GM20431 (cell line): Measurements from ENCODE around the gene ENOX1.

Source experiments
- in situ Hi-C: fragments of 300-500 bp; cut with MseI, MboI; formaldehyde crosslinking; loops from one replicate; pipeline ENCODE4 v1.15.0; 2020; ENCODE audit warnings: low sequenced_read_pairs; ENCODE audit not compliant: unreplicated experiment

ENOX1 gene

GRCh38 chr13:43684963-43685725, 101.6 kb downstream of the ENOX1 start:
- in situ Hi-C loops: no loop called here

- in situ Hi-C loops: no loop called here
These were observed 104.1 kb downstream of the ENOX1 start for GRCh38 chr13:43682701-43683100.

GRCh38 chr13:43676320-43676719, 110.5 kb downstream of the ENOX1 start:
- in situ Hi-C loops: no loop called here

GRCh38 chr13:43675577-43675976, 111.2 kb downstream of the ENOX1 start:
- in situ Hi-C loops: no loop called here

GRCh38 chr13:43669964-43670363, 116.8 kb downstream of the ENOX1 start:
- in situ Hi-C loops: no loop called here

- in situ Hi-C loops: no loop called here
These were observed 117.7 kb downstream of the ENOX1 start for GRCh38 chr13:43669101-43669500.

- in situ Hi-C loops: no loop called here
These were observed 120.4 kb downstream of the ENOX1 start for GRCh38 chr13:43666403-43666802.

- in situ Hi-C loops: no loop called here
These were observed 121.4 kb downstream of the ENOX1 start for GRCh38 chr13:43665388-43665787.

GRCh38 chr13:43664700-43665191, 122.0 kb downstream of the ENOX1 start:
- in situ Hi-C loops: no loop called here

GRCh38 chr13:43663474-43664090, 123.2 kb downstream of the ENOX1 start:
- in situ Hi-C loops: no loop called here

GRCh38 chr13:43662976-43663375, 123.8 kb downstream of the ENOX1 start:
- in situ Hi-C loops: no loop called here

GRCh38 chr13:43661161-43661830, 125.5 kb downstream of the ENOX1 start:
- in situ Hi-C loops: no loop called here

GRCh38 chr13:43657485-43657884, 129.3 kb downstream of the ENOX1 start:
- in situ Hi-C loops: no loop called here

- in situ Hi-C loops: no loop called here
These were observed 132.8 kb downstream of the ENOX1 start for GRCh38 chr13:43653980-43654379.

- in situ Hi-C loops: no loop called here
These were observed 133.4 kb downstream of the ENOX1 start for GRCh38 chr13:43653395-43653794.

- in situ Hi-C loops: no loop called here
These were observed 134.0 kb downstream of the ENOX1 start for GRCh38 chr13:43652760-43653159.

- in situ Hi-C loops: no loop called here
These were observed 135.9 kb downstream of the ENOX1 start for GRCh38 chr13:43650882-43651281.

- in situ Hi-C loops: no loop called here
These were observed 138.0 kb downstream of the ENOX1 start for GRCh38 chr13:43648733-43649132.

GRCh38 chr13:43647471-43647870, 139.3 kb downstream of the ENOX1 start:
- in situ Hi-C loops: no loop called here

GRCh38 chr13:43640476-43640875, 146.3 kb downstream of the ENOX1 start:
- in situ Hi-C loops: no loop called here

GRCh38 chr13:43631106-43631505, 155.7 kb downstream of the ENOX1 start:
- in situ Hi-C loops: no loop called here
